Activated naive CD4-positive, alpha-beta T cell treated with anti-CD3 and anti-CD28 coated beads, Interleukin-2, amount 50 U/mL, for 72 hours (primary cell): ENCODE results near the gene ASB18. TPM values are rescaled to one million over a fixed set of nuclear protein-coding genes. Genes with fewer than 3 reads are reported as not detected.

Experiments
- ATAC-seq, 2 donors: fragments of 150-1000 bp; cut with Tn5 transposase; 2 replicates each; pipeline ENCODE4 v1.10.0; 2021; ENCODE audit warnings: mild to moderate bottlenecking in 2 of 2, moderate library complexity in 2 of 2
- DNase-seq, 2 donors: peaks; one replicate each; pipeline ENCODE4 v3.0.0; 2021 to 2022; ENCODE audit warnings: low spot score in 2 of 2
- H3K27ac Mint-ChIP-seq, 2 donors: one replicate each; pipeline ENCODE4 v1.8.0; 2022; ENCODE audit warnings: mild to moderate bottlenecking in 2 of 2, mixed read lengths in 2 of 2
- H3K36me3 Mint-ChIP-seq, 2 donors: one replicate each; pipeline ENCODE4 v1.8.0; 2022; ENCODE audit warnings: mixed read lengths in 2 of 2
- H3K9me3 Mint-ChIP-seq, 2 donors: one replicate each; pipeline ENCODE4 v1.8.0; 2022; ENCODE audit warnings: mixed read lengths in 2 of 2
- total RNA-seq, 2 donors: library from RNA; stranded (reverse); gene quantifications; one replicate each; pipeline ENCODE4 v1.2.3, GENCODE V29; 2022

Gene ASB18
- total RNA-seq, 2 donors from 2014 or later: not detected

GRCh38 chr2:236176417-236176816, 87.8 kb downstream of the ASB18 start:
- H3K9me3 Mint-ChIP-seq: no peaks in the 10 kb centered on the region
- no peak overlapping the region for H3K27ac Mint-ChIP-seq
- peak in 1 of 2 donors; percentile 43 for ATAC-seq
- peak in 1 of 2 donors; percentile 40 for DNase-seq
- H3K36me3 Mint-ChIP-seq: peaks cover 0 to 13% of the 10 kb centered on the region in 2 donors

DNA sequence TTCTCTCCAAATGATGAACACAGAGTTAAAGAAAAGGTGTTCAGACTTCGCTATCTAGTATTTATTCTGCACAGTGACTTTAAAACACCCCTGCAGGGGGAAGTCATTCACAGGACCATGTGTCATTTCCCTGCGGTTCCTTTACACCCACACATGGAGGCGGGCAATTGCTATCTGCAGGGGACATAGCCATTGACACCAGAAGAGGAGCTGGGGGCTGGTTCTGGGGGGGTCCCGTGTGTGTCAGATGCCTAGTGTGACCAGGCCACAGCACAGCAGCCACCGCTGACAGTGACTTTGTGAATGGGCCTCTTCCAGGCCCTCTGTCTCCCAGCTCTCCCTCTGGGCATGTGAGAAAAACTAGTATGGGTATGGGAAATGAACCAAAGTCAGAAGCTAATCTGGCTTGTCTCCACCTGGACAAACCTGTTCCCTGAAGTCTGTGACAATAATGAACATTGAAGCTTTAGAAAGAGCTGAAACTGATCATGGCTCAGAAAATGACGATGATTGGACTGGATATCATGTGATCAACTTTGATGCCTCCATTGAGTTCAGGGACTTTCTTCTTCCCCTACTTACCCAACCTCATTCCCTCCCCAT, 88.6 kb downstream of the ASB18 start:
- no peak for DNase-seq

GRCh38 chr2:236173729-236174607, 90.2 kb downstream of the ASB18 start:
- Mint-ChIP-seq H3K36me3 (peaks cover 0 to 13% of the 10 kb centered on the region in 2 donors), H3K9me3 (no peaks in the 10 kb centered on the region), H3K27ac (no peak overlapping the region)
- ATAC-seq: no peak
- no peak for DNase-seq

More for the DNA sequence above, 88.6 kb downstream of the ASB18 start:
- Mint-ChIP-seq H3K9me3 (no peaks in the 10 kb centered on the region), H3K36me3 (peaks cover 0 to 13% of the 10 kb centered on the region in 2 donors), H3K27ac (no peak overlapping the region)
- ATAC-seq: peak in 1 of 2 donors; percentile 30

GRCh38 chr2:236173036-236173728, 91.0 kb downstream of the ASB18 start:
- DNase-seq (no peak), ATAC-seq (no peak)
- Mint-ChIP-seq H3K9me3 (no peaks in the 10 kb centered on the region), H3K27ac (no peak overlapping the region), H3K36me3 (peaks cover 0 to 13% of the 10 kb centered on the region in 2 donors)

DNA sequence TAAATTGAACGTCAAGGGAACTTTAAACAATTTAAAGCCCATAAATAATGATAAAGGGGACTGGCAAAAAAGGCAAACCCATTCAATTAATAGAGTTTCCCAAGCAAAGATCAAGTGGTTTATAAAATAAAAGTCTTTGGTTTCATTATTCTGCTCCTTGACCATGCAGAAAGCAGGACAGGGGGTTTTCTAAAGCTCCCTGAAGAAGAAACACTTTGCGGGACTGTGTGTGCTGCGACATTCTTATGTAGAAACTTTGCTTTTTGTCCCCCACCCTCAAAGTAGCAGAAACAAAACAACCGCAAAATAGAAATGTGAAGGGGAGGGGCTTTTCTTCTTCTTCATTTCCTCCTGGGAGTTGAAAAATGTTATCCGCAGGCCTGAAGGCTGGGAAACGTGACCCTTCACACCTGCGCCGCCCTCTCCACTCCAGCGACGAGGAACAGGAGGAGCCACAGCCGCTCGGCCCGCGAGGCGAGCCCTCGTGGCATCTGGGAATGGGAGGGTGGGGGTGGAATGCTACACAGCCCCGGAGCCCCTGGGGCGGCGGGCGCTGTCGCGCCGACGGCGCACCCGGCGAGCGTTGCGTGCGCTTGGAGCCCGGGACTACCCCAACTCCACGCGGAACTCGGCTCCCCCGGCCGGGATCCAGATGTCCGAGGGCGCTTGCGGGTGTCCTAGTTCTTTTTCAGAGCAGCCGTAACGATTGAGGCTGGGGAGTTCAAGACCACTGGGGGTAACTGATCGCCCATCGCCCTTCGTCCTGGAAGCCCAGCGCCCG, 91.8 kb downstream of the ASB18 start:
- H3K9me3 Mint-ChIP-seq: no peaks in the 10 kb centered on the region
- DNase-seq (no peak), ATAC-seq (no peak)
- H3K36me3 Mint-ChIP-seq: peaks cover 0 to 13% of the 10 kb centered on the region in 2 donors
- H3K27ac Mint-ChIP-seq: peak overlapping the region in 1 of 2 donors; percentile 17

DNA sequence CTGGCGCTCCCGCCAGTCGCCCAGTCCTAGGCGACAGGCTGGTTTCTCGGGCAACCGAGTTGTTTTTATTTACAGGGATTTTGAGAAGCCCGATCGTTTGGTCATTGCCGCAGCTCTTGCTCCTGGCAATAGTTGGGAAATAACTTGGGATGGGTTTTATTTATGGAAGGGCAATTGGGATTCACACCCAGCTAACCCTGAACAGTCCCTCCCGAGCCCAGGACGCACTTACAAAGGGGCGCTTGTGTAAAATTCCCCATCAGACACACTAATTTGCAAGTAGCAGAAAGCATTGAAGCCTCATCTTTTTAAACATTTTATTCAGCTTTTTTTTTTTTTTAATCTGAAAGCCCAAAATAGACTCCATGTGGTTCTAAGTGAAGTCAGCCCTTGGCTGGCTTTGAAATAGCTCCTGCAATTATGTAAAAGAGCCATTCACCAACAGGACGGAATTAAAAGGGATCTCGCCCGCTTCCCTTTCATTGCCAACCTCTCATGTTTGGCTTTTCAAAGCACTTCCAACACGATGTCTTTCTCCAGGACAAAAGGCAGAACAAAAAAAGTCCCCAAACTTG, 92.4 kb downstream of the ASB18 start:
- Mint-ChIP-seq H3K36me3 (peaks cover 0 to 13% of the 10 kb centered on the region in 2 donors), H3K27ac (peak overlapping the region in 1 of 2 donors; percentile 17), H3K9me3 (no peaks in the 10 kb centered on the region)
- DNase-seq: no peak
- ATAC-seq: no peak

GRCh38 chr2:236171181-236171679, 93.0 kb downstream of the ASB18 start:
- H3K27ac Mint-ChIP-seq: no peak overlapping the region
- DNase-seq (no peak), ATAC-seq (no peak)
- H3K9me3 Mint-ChIP-seq: no peaks in the 10 kb centered on the region
- H3K36me3 Mint-ChIP-seq: peaks cover 0 to 13% of the 10 kb centered on the region in 2 donors

- Mint-ChIP-seq H3K9me3 (no peaks in the 10 kb centered on the region), H3K36me3 (peaks cover 0 to 13% of the 10 kb centered on the region in 2 donors), H3K27ac (peak overlapping the region in 1 of 2 donors; percentile 93)
- DNase-seq: no peak
- no peak for ATAC-seq
Measured at GRCh38 chr2:236170590-236171165, 93.5 kb downstream of the ASB18 start.

- Mint-ChIP-seq H3K36me3 (peaks cover 0 to 10% of the 10 kb centered on the region in 2 donors), H3K9me3 (no peaks in the 10 kb centered on the region), H3K27ac (peak overlapping the region in 1 of 2 donors; percentile 93)
- DNase-seq: no peak
- no peak for ATAC-seq
Measured at GRCh38 chr2:236169741-236170589, 94.2 kb downstream of the ASB18 start.

- DNase-seq: peak in 1 of 2 donors; percentile 19
- H3K27ac Mint-ChIP-seq: peak overlapping the region in 1 of 2 donors; percentile 72
- H3K9me3 Mint-ChIP-seq: no peaks in the 10 kb centered on the region
- no peak for ATAC-seq
- H3K36me3 Mint-ChIP-seq: peaks cover 0 to 6% of the 10 kb centered on the region in 2 donors
Measured at GRCh38 chr2:236169151-236169721, 95.0 kb downstream of the ASB18 start.

DNA sequence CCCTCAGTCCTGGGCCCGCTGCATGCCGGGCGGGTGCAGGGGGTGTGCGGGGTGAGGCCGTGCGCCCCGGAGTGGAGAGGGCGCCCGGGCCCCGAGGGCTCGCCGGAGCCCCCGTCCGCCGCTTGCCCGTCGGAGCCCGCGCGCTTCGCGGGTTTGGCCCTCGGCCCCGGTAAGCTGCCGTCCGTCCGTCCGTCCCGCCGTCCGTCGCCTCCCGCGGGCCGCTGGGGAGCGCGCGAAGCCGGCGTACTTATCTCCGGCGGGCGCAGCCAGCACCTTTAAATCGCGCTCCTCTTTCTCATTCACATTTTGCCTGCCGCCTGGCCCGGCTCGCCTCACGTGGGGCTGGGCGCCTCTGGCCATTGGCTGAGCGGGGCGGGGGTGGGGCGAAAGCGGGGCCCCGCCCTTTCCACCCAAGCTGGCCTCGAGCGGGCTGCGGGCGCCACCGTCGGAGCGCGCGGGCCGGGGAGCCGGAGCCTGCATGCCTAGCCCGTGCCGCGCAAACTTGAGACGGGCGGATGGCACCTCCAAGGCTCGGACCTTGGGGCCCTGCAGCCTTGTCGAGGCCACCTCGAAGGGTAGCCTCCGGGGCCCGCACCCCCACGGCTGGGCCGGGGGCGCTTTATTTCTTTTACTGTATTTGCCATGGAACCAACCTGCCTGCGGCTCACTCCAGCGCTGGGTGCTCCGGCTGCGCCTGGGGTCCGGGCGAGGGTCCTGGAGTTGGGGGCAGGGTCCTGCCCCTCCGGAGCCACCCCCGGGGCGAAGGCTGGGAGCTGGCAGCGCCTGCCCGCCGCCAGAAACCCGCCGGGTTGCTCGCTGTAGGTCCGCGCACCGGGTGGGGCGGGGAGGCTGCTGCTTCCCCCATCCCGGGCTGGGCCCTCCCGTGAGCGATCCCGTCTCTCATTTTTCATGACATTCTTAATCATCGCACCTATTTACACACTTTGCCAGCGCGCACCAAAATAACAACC, 95.8 kb downstream of the ASB18 start, which contains the start of gene GBX2:
GBX2 (minus strand) TSS at position 277 of the 971 bp plus-strand sequence. CDS start 415 bp downstream, outside the sequence.
- Mint-ChIP-seq H3K36me3 (no peaks in the 10 kb centered on the region), H3K27ac (peak within 1 kb of the TSS in 1 of 2 donors; percentile 72), H3K9me3 (no peaks in the 10 kb centered on the region)
- ATAC-seq: peak in 1 of 2 donors; percentile 55
- DNase-seq: peak in 1 of 2 donors; percentile 19

- DNase-seq (peak in 1 of 2 donors; percentile 9), ATAC-seq (peak in 1 of 2 donors; percentile 29)
- no peaks in the 10 kb centered on the region for H3K9me3 Mint-ChIP-seq
- H3K36me3 Mint-ChIP-seq: no peaks in the 10 kb centered on the region
- no peak overlapping the region for H3K27ac Mint-ChIP-seq
Measured at GRCh38 chr2:236167297-236168109, 96.7 kb downstream of the ASB18 start.
